ENCODE results near the gene IFNL1.
"Not testable (repeated sequence)": the region's sequence is repeated elsewhere in the genome, so short reads cannot be mapped to it uniquely, and the experiment has no call there.

IFNL1 gene

DNA sequence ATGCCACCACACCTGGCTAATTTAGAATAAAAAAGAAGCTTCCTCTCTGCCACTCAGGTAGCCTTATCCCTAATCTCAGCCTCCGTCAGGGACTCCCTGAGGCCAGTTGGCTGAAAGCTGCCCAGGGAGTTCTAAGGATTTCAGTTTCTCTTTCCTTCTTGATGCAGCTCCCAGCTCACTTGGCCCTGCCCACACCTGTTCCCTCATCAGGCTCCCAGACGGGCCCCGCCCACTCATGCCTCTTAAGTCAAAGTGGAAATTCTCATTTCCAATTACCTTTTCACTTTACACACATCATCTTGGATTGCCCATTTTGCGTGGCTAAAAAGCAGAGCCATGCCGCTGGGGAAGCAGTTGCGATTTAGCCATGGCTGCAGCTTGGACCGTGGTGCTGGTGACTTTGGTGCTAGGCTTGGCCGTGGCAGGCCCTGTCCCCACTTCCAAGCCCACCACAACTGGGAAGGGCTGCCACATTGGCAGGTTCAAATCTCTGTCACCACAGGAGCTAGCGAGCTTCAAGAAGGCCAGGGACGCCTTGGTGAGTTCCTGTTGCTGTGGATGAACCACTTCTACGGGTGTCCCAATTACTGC lies at the start of gene IFNL1:
Gene IFNL1, plus strand, starts transcription at position 353 of the 591 bp plus-strand sequence. Its CDS starts 15 bp downstream, at position 368.
- no peak for DNase-seq (ENCODE audit: low read depth in 2 of 2)

DNA sequence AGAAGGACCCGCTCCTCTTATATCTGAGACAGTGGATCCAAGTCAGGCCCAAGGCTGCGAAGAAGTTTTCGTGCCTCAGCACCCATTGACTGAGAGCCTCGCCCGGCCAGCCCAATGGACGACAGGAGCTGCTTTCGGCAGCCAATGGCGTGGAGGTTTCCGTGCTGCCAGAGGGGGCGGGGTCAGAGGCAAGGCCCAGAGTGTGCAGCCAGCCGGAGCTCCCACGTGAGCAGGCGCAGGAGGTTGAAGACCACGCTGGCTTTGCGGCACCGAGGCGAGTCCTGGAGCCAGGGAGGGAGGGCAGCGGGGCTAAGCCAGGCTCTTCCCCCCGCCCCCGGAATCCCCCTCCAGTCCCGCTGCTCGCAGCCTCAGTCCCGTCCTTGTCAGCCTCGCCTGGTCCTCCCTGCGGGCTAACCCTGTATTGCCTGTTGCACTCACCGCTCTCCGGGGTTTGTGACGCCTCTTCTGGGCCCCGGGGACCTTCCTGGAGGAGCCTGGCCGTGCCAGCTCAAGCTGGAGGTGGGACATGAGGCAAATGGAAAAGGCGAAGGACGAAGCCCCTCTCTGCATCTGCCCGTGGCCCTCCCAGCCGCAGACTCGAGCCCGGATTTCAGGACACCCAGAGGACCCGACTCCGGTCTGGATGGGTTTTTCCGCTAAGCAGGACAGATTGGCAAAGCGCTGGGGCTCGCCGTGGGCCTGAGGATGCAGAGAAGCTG lies 49.1 kb upstream of the IFNL1 start:
- peak in 1 of 2 donors; percentile 26 for DNase-seq (ENCODE audit: low read depth in 2 of 2)

- no peak for DNase-seq (ENCODE audit: low read depth in 2 of 2)
Measured at GRCh38 chr19:39247701-39248664, 48.2 kb upstream of the IFNL1 start.

DNA sequence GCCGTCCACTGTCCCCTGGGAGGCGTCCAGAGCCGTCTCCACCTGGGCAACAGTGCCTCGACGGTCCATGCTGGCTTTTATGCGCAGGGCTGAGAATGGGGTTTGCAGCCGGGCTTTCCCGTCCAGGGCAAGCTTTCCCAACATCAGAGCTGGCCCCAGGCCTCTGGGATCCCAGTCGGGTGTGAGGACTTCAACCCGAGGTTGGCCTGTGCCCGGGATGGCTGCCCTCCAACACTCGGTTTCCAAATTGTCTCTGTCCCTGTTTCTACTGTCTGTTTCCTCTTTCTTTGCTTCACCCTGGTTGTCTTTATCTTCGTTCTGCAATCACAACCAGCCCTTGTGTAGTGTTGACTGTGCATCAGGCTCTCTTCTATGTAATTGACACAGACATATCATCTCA lies 47.4 kb upstream of the IFNL1 start, which contains the start of gene IFNL4:
Gene IFNL4, minus strand, starts transcription at position 51 of the 400 bp plus-strand sequence.
- no peak for DNase-seq (ENCODE audit: low read depth in 2 of 2)

DNA sequence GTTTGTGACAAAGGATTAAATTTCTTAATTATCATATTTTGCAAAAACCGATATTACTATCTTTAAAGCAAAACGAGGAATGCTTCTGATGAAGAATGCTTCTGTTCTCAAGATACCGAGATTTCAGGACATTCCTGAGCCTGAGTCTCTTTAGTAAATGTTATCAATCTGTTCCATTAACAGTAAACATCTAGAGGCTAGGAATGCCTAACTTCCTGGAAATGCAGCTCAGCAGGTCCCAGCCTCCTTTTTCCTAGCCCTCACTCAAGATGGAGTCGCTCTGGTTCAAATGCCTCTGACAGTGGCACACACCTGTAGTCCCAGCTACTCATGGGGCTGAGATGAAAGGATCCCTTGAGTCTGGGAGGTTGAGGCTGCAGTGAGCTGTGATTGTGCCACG lies 45.1 kb upstream of the IFNL1 start:
- DNase-seq (ENCODE audit: low read depth in 2 of 2) = no peak

DNA sequence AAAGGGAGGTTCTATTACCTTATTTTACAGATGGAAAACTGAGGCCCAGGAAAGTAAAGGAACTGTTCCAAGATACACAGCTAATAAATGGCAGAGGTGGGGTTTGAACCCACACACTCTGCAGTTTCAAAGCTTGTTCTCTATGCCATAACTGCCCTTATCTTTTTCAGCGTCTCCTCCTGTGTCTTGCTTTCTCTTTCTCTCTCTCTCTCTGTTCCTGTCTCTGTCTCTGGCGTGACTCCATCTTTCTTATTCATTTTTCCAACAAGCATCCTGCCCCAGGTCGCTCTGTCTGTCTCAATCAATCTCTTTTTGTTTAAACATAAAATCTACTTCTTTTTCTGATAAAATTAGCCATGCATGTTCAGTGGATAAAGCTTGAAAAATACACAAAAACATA lies 44.4 kb upstream of the IFNL1 start:
- no peak for DNase-seq (ENCODE audit: low read depth in 2 of 2)

GRCh38 chr19:39252458-39252857 lies 43.7 kb upstream of the IFNL1 start:
- no peak for DNase-seq (ENCODE audit: low read depth in 2 of 2)

GRCh38 chr19:39253374-39254149 lies 42.6 kb upstream of the IFNL1 start:
- no peak for DNase-seq (ENCODE audit: low read depth in 2 of 2)

DNA sequence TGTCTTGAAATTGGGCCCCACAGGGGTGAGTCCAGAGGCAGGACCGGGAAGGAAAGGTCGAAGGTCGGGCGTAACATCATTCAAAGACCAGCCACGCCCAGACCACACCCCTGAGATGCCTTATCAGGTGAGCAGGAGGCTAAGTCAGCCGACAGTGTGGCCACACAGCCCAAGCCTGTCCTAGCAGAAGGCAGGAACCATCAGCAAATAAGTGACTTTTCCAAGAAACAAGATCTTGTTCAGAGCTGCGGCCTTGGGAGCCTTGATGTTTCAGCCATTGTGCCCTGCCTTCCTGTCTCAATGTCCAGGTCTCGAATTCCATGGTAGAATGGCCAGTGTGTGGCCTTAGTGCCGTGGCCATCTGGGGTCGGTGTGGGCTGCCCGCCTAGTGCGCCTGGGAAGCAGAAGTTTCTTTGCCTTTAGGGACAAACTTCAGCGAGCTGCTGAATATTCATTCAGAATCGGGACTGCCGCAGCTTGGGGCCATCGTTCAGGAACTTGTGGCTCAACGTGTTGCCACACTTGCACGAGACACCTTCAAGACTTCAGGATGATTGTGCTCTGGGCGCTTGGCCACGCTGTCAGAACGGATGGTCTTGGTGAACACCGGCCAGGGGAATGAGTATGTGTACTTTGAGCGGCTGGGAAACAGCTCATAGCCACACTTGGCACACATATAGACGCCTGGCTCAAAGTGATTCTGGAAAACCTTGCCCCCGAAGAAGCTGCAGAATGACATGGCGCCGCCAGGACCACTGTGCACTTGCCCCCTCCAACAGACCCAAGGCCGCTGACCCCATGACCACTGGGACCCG lies 41.5 kb upstream of the IFNL1 start:
- DNase-seq (ENCODE audit: low read depth in 2 of 2) = no peak

DNA sequence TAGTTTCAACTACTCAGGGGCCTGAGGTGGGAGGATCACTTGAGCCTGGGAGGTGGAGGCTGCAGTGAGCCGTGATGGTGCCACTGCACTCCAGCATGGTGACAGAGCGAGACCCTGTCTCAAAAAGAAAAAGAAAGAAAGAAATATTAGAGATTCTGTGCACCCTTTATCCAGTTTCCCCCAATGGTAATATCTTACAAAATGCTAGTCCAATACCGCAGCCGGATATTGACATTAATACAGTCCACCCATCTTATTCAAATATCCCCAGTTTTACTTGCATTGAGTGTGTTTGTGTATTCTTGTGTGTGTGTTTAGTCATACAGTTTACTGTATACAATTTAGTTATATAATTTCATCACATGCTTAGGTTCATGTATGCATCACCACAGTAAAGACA lies 39.0 kb upstream of the IFNL1 start:
- no peak for DNase-seq (ENCODE audit: low read depth in 2 of 2)

GRCh38 chr19:39261704-39262103 lies 34.5 kb upstream of the IFNL1 start:
- no peak for DNase-seq (ENCODE audit: low read depth in 2 of 2)

DNA sequence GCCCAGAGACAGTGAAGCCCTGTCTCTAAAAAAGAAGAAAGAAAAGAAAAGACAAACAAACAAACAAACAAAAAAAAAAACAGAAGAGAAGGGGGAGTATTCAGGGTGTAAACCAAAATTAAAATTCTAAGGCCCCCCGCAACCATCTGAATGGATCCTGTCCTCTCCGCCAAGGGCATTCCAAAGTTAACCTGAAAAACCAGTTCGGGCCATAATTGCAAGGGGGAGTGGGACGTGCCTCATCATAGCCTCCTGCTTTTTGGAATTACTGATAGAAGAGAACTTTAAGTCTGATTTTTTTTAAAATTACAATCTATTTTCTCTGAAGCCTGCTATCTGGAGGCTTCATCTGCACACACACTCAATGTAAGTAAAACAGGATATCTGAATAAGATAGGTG lies 33.7 kb upstream of the IFNL1 start:
- no peak for DNase-seq (ENCODE audit: low read depth in 2 of 2)

DNA sequence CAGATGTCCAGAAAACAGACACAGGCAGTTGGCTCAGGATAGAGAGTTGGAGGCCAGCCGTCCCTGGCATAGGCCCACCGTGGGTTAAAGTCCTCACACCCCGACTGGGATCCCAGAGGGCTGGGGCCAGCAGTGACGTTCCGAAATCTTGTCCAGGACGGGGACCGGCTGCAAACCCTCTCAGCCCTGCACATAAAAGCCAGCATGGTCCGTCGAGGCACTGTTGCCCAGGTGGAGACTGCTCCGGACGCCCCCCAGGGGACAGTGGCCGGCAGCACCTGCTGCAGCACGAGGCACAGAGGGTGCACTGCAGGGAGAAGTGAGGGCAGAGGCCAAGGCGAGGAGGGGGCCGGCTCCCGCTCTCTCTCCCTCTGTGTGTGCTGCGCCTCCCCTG lies 32.3 kb upstream of the IFNL1 start:
- DNase-seq (ENCODE audit: low read depth in 2 of 2) = no peak

DNA sequence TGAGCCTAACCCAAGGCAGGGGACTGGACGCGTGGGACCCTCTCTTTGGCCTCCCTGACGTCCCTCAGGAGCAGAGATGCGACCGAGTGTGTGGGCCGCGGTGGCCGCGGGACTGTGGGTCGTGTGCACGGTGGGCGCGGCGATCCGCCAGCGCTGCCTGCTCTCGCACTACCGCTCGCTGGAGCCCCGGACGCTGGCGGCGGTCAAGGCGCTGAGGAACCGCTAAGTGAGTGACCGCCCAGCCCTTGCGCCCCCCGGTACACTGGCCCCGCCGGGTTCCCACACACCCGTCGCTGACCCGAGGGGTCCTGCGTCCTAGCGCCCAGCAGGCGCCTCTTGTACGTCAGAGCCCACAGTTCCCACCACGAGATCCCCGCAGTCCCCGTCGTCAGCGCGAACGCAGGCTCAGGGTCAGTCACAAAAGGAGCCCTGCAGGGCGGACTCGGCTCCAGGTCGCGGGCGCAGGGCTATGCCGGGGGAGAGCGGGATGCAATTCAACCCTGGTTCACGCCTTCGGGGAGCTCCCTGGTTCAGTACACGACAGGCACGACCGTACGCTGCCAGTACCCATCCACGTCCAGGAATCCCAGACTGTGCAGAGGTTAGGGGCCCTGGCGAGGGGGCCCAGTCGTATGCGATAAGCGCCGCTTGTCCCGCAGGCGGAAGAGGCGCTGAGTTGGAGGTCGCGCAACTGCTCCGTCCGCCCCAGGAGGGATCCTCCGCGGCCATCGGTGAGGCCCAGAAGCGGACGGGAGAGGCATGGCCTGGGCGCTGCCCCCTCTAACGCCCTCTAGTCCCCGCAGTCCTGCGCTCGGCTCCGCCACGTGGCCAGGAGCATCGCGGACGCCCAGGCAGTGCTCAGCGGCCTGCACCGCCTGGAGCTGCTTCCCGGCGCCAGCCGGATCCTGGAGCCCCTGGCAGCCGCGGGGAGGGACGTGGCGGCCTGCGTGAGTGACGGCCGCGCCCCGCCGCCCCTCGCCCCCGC lies 31.6 kb upstream of the IFNL1 start:
- no peak for DNase-seq (ENCODE audit: low read depth in 2 of 2)

GRCh38 chr19:39265321-39265916 lies 30.8 kb upstream of the IFNL1 start:
- DNase-seq (ENCODE audit: low read depth in 2 of 2) = no peak

DNA sequence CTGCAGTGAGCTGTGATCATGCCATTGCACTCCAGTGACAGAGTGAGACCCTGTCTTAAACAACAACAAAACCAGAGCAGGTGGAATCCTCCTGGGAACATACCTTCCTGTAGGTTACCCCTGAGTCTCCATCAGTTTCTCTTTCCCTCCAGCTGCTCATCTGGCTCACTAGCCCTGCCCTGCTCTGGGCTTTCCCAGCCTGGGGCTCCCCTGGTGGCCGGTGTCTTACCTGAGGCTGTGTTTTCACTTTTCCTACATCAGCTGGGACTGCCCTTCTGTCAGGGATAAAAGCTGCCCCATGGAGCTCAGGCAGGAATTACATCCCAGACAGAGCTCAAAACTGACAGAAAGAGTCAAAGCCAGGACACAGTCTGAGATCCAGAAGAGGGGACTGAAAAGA lies 28.1 kb upstream of the IFNL1 start, which contains the start of gene IFNL2:
Gene IFNL2, plus strand, starts transcription at position 312 of the 400 bp plus-strand sequence. CDS start 173 bp downstream, outside the sequence.
- DNase-seq (ENCODE audit: low read depth in 2 of 2) = not testable (repeated sequence)

DNA sequence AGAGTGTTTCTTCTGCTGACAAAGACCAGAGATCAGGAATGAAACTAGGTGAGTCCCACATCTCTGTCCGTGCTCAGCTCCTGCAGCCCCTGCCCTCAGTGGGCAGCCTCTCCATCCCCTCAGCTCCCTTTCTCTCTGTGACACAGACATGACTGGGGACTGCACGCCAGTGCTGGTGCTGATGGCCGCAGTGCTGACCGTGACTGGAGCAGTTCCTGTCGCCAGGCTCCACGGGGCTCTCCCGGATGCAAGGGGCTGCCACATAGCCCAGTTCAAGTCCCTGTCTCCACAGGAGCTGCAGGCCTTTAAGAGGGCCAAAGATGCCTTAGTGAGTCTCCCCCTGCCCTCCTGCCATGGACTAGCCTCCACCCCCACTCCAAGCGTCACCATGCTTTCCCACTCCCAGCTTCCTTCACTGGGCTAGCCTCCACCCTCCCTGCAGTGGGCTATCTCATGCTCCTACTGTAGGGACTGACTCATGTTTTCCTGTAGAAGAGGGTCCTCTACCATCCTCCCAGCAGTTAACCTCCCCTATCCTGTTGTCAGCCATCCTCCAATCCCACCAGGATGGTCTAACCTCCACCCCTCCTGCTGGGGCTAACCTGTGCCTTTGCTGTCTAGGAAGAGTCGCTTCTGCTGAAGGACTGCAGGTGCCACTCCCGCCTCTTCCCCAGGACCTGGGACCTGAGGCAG lies 27.5 kb upstream of the IFNL1 start:
- not testable (repeated sequence) for DNase-seq (ENCODE audit: low read depth in 2 of 2)

DNA sequence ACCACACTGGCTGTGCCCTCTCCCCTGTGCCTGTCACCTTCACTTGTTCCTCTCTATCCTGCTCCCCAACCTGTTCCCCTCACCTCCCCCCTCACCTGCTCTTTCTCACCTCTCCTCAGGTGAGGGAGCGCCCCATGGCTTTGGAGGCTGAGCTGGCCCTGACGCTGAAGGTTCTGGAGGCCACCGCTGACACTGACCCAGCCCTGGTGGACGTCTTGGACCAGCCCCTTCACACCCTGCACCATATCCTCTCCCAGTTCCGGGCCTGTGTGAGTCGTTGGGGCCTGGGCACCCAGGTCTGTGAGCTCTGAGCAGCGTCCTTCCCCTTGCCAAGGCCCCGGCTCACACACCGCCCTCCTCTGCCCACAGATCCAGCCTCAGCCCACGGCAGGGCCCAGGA lies 26.8 kb upstream of the IFNL1 start:
- DNase-seq (ENCODE audit: low read depth in 2 of 2) = not testable (repeated sequence)

Measured in stimulated activated CD4-positive, alpha-beta T cell treated with anti-CD3 and anti-CD28 coated beads, Interleukin-1b, Interleukin-23, amount 100 ng/mL, for 4 hours (primary cell).